ENCODE results near the gene SLC41A1. TPM values are rescaled to one million over a fixed set of nuclear protein-coding genes. Genes with fewer than 3 reads are reported as not detected.

SLC41A1 gene
- total RNA-seq, 4 donors from 2014 or later: 20.9 to 38.7 (median 29.1) TPM

DNA sequence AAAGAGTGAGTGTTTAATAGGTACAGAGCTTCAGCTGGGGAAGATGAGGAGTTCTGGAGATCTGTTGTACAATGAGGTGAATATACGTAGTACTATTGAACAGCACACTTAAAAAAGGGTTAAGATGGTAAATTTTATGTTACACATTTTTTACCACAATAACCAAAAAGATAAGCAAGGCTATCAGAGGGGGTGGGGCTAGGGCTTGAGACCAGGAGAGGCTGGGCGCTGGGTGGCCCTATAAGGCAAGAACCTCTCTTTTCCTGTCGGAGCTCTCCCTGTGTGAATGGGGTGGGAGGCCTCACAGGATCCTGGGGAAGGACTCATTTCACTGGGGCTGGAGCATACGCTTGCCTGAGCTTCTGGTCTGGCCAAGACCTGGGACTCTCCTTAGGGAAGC is 9.0 kb downstream of the SLC41A1 start:
- Histone ChIP-seq H3K4me1 (peaks cover 0 to 70% (median 12%) of the 10 kb centered on the region in 3 donors), H3K4me3 (no peak overlapping the region), H3K9me3 (no peaks in the 10 kb centered on the region), H3K27me3 (no peaks in the 10 kb centered on the region), H3K36me3 (peaks cover 0 to 21% of the 10 kb centered on the region in 2 donors), H3K27ac (no peak overlapping the region)
- WGBS, 2 donors (ENCODE audit: low coverage in 1 of 2): 72 to 81% methylated on average over 3 to 4 of the region's 4 CpGs
- no peak for ATAC-seq
- TF ChIP-seq, protein P1, sequence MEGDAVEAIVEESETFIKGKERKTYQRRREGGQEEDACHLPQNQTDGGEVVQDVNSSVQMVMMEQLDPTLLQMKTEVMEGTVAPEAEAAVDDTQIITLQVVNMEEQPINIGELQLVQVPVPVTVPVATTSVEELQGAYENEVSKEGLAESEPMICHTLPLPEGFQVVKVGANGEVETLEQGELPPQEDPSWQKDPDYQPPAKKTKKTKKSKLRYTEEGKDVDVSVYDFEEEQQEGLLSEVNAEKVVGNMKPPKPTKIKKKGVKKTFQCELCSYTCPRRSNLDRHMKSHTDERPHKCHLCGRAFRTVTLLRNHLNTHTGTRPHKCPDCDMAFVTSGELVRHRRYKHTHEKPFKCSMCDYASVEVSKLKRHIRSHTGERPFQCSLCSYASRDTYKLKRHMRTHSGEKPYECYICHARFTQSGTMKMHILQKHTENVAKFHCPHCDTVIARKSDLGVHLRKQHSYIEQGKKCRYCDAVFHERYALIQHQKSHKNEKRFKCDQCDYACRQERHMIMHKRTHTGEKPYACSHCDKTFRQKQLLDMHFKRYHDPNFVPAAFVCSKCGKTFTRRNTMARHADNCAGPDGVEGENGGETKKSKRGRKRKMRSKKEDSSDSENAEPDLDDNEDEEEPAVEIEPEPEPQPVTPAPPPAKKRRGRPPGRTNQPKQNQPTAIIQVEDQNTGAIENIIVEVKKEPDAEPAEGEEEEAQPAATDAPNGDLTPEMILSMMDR (IDR thresholded peaks at IDR 0.05): no peak
- no peak for TF ChIP-seq POLR2A (IDR thresholded peaks at IDR 0.05)
- TF ChIP-seq POLR2AphosphoS5 (IDR thresholded peaks at IDR 0.05): no peak
- TF ChIP-seq EP300 (IDR thresholded peaks at IDR 0.05): no peak

DNA sequence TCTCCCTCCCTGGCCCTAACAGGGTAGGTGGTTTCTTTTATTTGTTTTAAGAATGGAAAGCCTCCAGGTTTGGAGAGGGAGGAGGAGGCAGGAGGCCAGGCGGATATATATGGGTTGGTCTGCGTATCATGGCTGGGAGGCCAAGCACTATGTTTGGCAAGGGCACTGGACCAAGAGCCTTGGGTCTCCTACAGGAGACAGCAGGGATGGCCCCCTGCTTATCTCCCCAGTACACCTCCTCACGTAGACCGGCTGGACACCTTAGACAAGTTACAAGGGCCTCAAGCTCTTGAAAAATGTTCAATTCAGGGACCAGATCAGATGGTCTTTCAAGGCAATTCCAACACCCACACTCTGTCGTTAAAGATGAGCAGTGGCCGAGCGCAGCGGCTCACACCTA is 10.9 kb downstream of the SLC41A1 start:
- TF ChIP-seq, protein P1 (IDR thresholded peaks at IDR 0.05): no peak
- no peak for TF ChIP-seq POLR2AphosphoS5 (IDR thresholded peaks at IDR 0.05)
- TF ChIP-seq EP300 (IDR thresholded peaks at IDR 0.05): no peak
- TF ChIP-seq POLR2A (IDR thresholded peaks at IDR 0.05): no peak
- peaks cover 0 to 50% (median 6%) of the 10 kb centered on the region in 3 donors for H3K4me1 ChIP-seq
- H3K36me3 ChIP-seq: peaks cover 0 to 39% of the 10 kb centered on the region in 2 donors
- ATAC-seq: no peak
- H3K4me3 ChIP-seq: no peak overlapping the region
- 54 to 100% methylated on average over 1 to 2 of the region's 8 CpGs for WGBS, 2 donors (ENCODE audit: low coverage in 1 of 2)
- no peaks in the 10 kb centered on the region for H3K9me3 ChIP-seq
- no peak overlapping the region for H3K27ac ChIP-seq
- no peaks in the 10 kb centered on the region for H3K27me3 ChIP-seq

DNA sequence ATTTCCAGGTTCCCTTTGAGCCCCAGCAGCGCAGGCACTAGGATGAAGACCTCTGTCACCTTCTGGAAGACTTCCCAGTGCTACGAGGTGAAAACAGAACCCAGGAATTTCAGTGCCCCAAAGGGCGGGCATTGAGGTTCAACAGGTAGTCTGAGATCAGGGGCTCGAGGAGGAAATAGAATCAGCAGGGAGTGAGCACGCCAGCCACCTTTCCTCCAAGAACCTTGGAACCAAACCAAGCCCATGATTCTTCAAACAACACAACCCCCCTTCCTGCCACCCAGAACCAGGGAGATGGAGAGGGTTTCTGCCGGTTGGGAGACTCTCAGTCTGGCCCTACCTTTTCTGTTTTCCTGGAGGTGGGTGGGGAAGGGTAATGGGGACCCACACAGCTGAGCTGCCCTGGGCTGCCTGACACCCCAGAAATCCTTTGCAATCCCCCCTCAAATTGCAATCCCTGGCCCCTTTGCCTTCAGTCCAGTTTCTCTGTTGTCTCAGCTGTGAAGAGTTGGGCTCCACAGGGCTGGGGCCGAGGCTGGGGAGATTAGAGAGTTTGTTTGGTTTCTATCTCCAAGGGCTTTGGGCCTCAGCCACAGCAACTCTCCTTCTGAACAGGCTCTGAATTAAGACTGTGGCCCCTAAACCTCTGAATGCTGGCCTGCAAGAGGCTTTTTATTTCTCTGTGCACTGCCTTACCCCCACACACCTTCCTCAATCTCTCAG is 11.9 kb downstream of the SLC41A1 start:
- H3K4me3 ChIP-seq: no peak overlapping the region
- H3K36me3 ChIP-seq: peaks cover 0 to 49% of the 10 kb centered on the region in 2 donors
- no peaks in the 10 kb centered on the region for H3K9me3 ChIP-seq
- no peak for TF ChIP-seq EP300 (IDR thresholded peaks at IDR 0.05)
- no peak for TF ChIP-seq POLR2AphosphoS5 (IDR thresholded peaks at IDR 0.05)
- TF ChIP-seq POLR2A (IDR thresholded peaks at IDR 0.05): no peak
- TF ChIP-seq, protein P1 (IDR thresholded peaks at IDR 0.05): no peak
- H3K27ac ChIP-seq: peak overlapping the region in 1 of 4 donors; percentile 24
- H3K4me1 ChIP-seq: peaks cover 0 to 42% (median 6%) of the 10 kb centered on the region in 3 donors
- ATAC-seq: no peak
- 63% methylated on average over 5 of the region's 7 CpGs; no CpG with 5 or more reads in 1 of the 2 donors for WGBS, 2 donors (ENCODE audit: low coverage in 1 of 2)
- no peaks in the 10 kb centered on the region for H3K27me3 ChIP-seq

DNA sequence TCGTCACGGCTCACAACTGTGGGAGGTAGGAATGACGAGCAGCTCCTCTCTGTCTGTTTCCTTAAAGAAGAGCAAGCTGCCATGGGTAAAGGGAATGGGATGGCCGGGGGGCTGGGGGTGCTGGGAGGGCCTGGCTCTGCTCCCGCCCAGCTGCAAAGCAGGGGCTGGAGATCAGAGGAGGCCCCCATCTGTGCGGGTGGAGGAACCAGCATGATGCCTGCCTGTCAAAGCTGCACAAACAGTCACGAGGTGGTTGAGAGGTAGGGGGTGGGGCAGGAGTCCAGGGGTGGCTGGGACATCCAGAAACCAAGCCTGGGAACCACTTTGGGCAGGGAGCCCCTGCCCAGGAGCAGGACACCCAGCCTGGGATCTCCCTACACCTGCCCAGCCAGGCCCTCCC is 12.6 kb downstream of the SLC41A1 start:
- WGBS, 2 donors (ENCODE audit: low coverage in 1 of 2): 33% methylated on average over 1 of the region's 7 CpGs; no CpG with 5 or more reads in 1 of the 2 donors
- no peak for TF ChIP-seq POLR2AphosphoS5 (IDR thresholded peaks at IDR 0.05)
- TF ChIP-seq, protein P1 (IDR thresholded peaks at IDR 0.05): no peak
- no peak for TF ChIP-seq POLR2A (IDR thresholded peaks at IDR 0.05)
- no peak for TF ChIP-seq EP300 (IDR thresholded peaks at IDR 0.05)
- Histone ChIP-seq H3K4me3 (no peak overlapping the region), H3K9me3 (no peaks in the 10 kb centered on the region), H3K36me3 (peaks cover 0 to 56% of the 10 kb centered on the region in 2 donors), H3K27me3 (no peaks in the 10 kb centered on the region), H3K4me1 (peaks cover 0 to 35% (median 0%) of the 10 kb centered on the region in 3 donors), H3K27ac (no peak overlapping the region)
- ATAC-seq: no peak

DNA sequence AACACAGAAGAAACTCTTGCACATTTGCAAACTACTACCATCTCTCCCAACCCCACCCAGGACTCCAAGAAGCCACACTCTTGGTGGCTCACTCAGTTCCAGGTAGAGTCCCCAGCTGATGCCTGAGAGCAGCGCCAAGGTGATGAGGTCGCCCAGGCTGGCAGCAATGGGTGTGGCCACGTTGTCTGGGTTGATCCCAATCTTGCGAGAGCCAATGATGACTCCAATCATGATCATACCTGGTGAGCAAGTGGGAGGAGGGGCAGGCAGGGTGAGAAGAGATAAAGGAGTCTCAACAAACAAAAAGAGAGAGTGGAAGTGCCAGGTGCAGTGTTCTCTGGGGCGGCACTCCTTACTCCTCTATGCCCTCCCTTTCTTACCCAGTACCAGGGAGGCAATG is 14.4 kb downstream of the SLC41A1 start:
- H3K36me3 ChIP-seq: peaks cover 0 to 74% of the 10 kb centered on the region in 2 donors
- peaks cover 0 to 21% (median 0%) of the 10 kb centered on the region in 3 donors for H3K4me1 ChIP-seq
- no peaks in the 10 kb centered on the region for H3K27me3 ChIP-seq
- H3K4me3 ChIP-seq: no peak overlapping the region
- ATAC-seq: no peak
- WGBS, 2 donors (ENCODE audit: low coverage in 1 of 2): 56 to 80% methylated on average over 2 of the region's 5 CpGs
- no peak for TF ChIP-seq POLR2A (IDR thresholded peaks at IDR 0.05)
- no peak for TF ChIP-seq EP300 (IDR thresholded peaks at IDR 0.05)
- TF ChIP-seq POLR2AphosphoS5 (IDR thresholded peaks at IDR 0.05): no peak
- TF ChIP-seq, protein P1 (IDR thresholded peaks at IDR 0.05): no peak
- H3K9me3 ChIP-seq: no peaks in the 10 kb centered on the region
- no peak overlapping the region for H3K27ac ChIP-seq

Measured in gastroesophageal sphincter (tissue), 4 donors.